Measurements from ENCODE around the gene KCNH4.
A peak's percentile ranks its signal among the peaks of the same experiment; 100 is the strongest.

The KCNH4 gene

GRCh38 chr17:42182927-42183734, 2.2 kb upstream of the KCNH4 start:
- peaks cover 14% of the 10 kb centered on the region for H3K4me1 ChIP-seq (ENCODE audit: control insufficient read depth, low read depth, low read length)
- H3K9me3 ChIP-seq (ENCODE audit: control insufficient read depth, low read depth, low read length) = no peaks in the 10 kb centered on the region
- H3K4me3 ChIP-seq (ENCODE audit: low read length) = peak overlapping the region; percentile 62
- no peaks in the 10 kb centered on the region for H3K36me3 ChIP-seq (ENCODE audit: control insufficient read depth, low read depth, low read length)
- no peak overlapping the region for H3K9ac ChIP-seq (ENCODE audit: low read length)
- peaks cover 58% of the 10 kb centered on the region for H3K27me3 ChIP-seq (ENCODE audit: control insufficient read depth, insufficient read depth, low read length)
- H3K27ac ChIP-seq (ENCODE audit: low read length) = no peak overlapping the region

DNA sequence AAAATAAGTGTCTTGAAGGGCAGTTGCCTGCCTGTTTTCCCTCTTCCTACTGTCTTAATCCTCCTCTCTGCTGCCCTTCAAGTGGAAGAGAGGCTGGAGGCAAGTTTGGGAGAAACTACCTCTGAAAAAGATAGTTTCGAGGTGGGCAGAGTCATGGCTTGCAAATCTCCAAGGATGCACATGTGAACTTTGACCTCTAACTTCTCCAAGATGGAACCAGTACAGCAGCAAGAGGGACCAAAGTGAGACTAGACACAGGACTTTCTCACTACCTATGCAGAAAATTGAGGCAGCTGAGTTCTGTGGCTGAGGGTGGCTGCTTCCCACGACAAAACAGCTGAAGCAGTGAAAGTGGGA, 887 bp upstream of the KCNH4 start:
- Histone ChIP-seq H3K27ac (ENCODE audit: low read length) (no peak overlapping the region), H3K27me3 (ENCODE audit: control insufficient read depth, insufficient read depth, low read length) (peaks cover 58% of the 10 kb centered on the region), H3K4me3 (ENCODE audit: low read length) (peak overlapping the region; percentile 68), H3K4me1 (ENCODE audit: control insufficient read depth, low read depth, low read length) (peaks cover 14% of the 10 kb centered on the region), H3K36me3 (ENCODE audit: control insufficient read depth, low read depth, low read length) (no peaks in the 10 kb centered on the region), H3K9ac (ENCODE audit: low read length) (no peak overlapping the region), H3K9me3 (ENCODE audit: control insufficient read depth, low read depth, low read length) (no peaks in the 10 kb centered on the region)

DNA sequence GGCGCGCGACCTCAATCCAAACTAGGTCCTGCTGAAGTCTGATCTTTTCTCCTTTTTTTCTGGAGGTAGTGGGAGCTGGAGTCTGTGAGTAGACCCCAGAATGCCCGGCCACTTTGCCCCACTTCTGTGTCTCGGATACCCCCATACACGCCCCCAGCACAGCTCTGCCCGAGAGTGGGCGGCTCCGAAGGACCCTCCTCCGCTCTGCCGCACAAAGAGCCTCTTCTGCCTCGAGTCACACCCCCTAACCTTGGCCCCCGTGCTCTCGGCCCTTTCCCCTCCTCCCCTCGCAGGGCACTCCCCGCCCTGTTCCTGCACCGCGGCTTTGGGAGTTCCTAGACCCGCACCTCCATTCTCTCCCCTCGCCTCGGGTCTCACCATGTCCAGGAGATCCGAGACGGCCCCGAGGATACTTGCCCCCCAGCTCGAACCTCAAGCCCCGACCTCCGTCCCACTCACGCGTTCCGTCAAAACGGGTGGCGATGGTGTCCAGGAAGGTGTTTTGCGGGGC, 476 bp downstream of the KCNH4 start:
- H3K4me1 ChIP-seq (ENCODE audit: control insufficient read depth, low read depth, low read length) = peaks cover 14% of the 10 kb centered on the region
- no peak overlapping the region for H3K9ac ChIP-seq (ENCODE audit: low read length)
- peak overlapping the region; percentile 68 for H3K4me3 ChIP-seq (ENCODE audit: low read length)
- H3K9me3 ChIP-seq (ENCODE audit: control insufficient read depth, low read depth, low read length) = no peaks in the 10 kb centered on the region
- H3K36me3 ChIP-seq (ENCODE audit: control insufficient read depth, low read depth, low read length) = no peaks in the 10 kb centered on the region
- H3K27ac ChIP-seq (ENCODE audit: low read length) = no peak overlapping the region
- H3K27me3 ChIP-seq (ENCODE audit: control insufficient read depth, insufficient read depth, low read length) = peaks cover 58% of the 10 kb centered on the region

DNA sequence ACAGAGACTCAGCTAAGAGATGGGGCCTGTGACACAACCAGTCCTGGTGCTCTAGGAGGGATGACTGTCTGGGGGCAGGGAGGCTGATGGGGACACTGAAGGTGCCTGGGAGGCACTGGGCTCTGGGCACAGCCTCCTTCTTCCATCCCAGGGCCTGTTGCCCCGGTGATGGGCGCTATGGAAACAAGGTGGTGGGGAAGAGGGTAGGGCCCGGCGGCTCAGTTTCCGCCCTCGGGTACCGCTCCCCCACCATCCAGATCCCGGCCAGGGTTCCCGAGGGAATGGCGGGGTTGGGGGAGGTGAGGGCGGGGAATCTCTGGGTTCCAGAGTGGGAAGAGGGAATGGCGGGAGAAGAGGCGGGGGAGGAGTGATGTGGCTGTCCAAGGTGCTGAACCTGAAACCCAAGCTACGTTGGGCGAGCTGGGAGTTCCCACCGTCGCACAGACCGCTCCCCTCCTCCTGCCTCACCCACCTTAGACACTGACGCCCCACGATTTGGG, 981 bp downstream of the KCNH4 start:
- no peak overlapping the region for H3K27ac ChIP-seq (ENCODE audit: low read length)
- no peak overlapping the region for H3K9ac ChIP-seq (ENCODE audit: low read length)
- no peaks in the 10 kb centered on the region for H3K9me3 ChIP-seq (ENCODE audit: control insufficient read depth, low read depth, low read length)
- peaks cover 53% of the 10 kb centered on the region for H3K27me3 ChIP-seq (ENCODE audit: control insufficient read depth, insufficient read depth, low read length)
- no peaks in the 10 kb centered on the region for H3K36me3 ChIP-seq (ENCODE audit: control insufficient read depth, low read depth, low read length)
- peak overlapping the region; percentile 68 for H3K4me3 ChIP-seq (ENCODE audit: low read length)
- H3K4me1 ChIP-seq (ENCODE audit: control insufficient read depth, low read depth, low read length) = peaks cover 12% of the 10 kb centered on the region

DNA sequence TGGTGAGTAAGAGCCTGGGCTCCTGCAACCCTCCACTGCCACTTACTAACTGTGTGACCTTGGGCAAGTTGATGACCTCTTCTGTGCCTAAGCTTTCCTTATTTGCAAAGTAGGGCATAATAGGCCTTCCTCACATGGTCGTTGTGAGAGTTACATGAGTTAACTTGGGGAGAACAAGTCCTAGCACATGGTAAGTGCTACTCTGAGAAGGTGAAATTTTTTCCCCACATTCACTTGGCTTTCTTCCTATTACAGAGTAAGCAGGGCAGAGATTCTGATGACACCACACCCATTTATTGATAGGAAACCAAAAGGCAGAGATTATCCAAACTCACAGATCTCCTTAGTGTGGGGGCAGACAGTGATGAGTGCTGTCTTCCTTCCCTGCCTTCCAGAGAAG, 1.6 kb downstream of the KCNH4 start:
- H3K9me3 ChIP-seq (ENCODE audit: control insufficient read depth, low read depth, low read length) = no peaks in the 10 kb centered on the region
- H3K27me3 ChIP-seq (ENCODE audit: control insufficient read depth, insufficient read depth, low read length) = peaks cover 46% of the 10 kb centered on the region
- H3K27ac ChIP-seq (ENCODE audit: low read length) = no peak overlapping the region

GRCh38 chr17:42178817-42179216, 2.1 kb downstream of the KCNH4 start:
- no peak overlapping the region for H3K9ac ChIP-seq (ENCODE audit: low read length)
- no peaks in the 10 kb centered on the region for H3K9me3 ChIP-seq (ENCODE audit: control insufficient read depth, low read depth, low read length)
- peaks cover 43% of the 10 kb centered on the region for H3K27me3 ChIP-seq (ENCODE audit: control insufficient read depth, insufficient read depth, low read length)
- H3K36me3 ChIP-seq (ENCODE audit: control insufficient read depth, low read depth, low read length) = no peaks in the 10 kb centered on the region
- H3K27ac ChIP-seq (ENCODE audit: low read length) = no peak overlapping the region
- H3K4me1 ChIP-seq (ENCODE audit: control insufficient read depth, low read depth, low read length) = peaks cover 8% of the 10 kb centered on the region
- H3K4me3 ChIP-seq (ENCODE audit: low read length) = no peak overlapping the region

More for the DNA sequence above, 1.6 kb downstream of the KCNH4 start:
- Histone ChIP-seq H3K9ac (ENCODE audit: low read length) (no peak overlapping the region), H3K36me3 (ENCODE audit: control insufficient read depth, low read depth, low read length) (no peaks in the 10 kb centered on the region), H3K4me1 (ENCODE audit: control insufficient read depth, low read depth, low read length) (peaks cover 8% of the 10 kb centered on the region), H3K4me3 (ENCODE audit: low read length) (no peak overlapping the region)

- Histone ChIP-seq H3K27ac (ENCODE audit: low read length) (no peak overlapping the region), H3K4me1 (ENCODE audit: control insufficient read depth, low read depth, low read length) (no peaks in the 10 kb centered on the region), H3K36me3 (ENCODE audit: control insufficient read depth, low read depth, low read length) (no peaks in the 10 kb centered on the region), H3K4me3 (ENCODE audit: low read length) (no peak overlapping the region), H3K9me3 (ENCODE audit: control insufficient read depth, low read depth, low read length) (no peaks in the 10 kb centered on the region), H3K27me3 (ENCODE audit: control insufficient read depth, insufficient read depth, low read length) (peaks cover 32% of the 10 kb centered on the region), H3K9ac (ENCODE audit: low read length) (no peak overlapping the region)
Observed at GRCh38 chr17:42177684-42178083, 3.3 kb downstream of the KCNH4 start.

- Histone ChIP-seq H3K9me3 (ENCODE audit: control insufficient read depth, low read depth, low read length) (no peaks in the 10 kb centered on the region), H3K27me3 (ENCODE audit: control insufficient read depth, insufficient read depth, low read length) (peaks cover under 1% of the 10 kb centered on the region), H3K4me1 (ENCODE audit: control insufficient read depth, low read depth, low read length) (no peaks in the 10 kb centered on the region), H3K36me3 (ENCODE audit: control insufficient read depth, low read depth, low read length) (no peaks in the 10 kb centered on the region), H3K4me3 (ENCODE audit: low read length) (no peak overlapping the region), H3K9ac (ENCODE audit: low read length) (no peak overlapping the region), H3K27ac (ENCODE audit: low read length) (no peak overlapping the region)
Observed at GRCh38 chr17:42174126-42174783, 6.7 kb downstream of the KCNH4 start.

DNA sequence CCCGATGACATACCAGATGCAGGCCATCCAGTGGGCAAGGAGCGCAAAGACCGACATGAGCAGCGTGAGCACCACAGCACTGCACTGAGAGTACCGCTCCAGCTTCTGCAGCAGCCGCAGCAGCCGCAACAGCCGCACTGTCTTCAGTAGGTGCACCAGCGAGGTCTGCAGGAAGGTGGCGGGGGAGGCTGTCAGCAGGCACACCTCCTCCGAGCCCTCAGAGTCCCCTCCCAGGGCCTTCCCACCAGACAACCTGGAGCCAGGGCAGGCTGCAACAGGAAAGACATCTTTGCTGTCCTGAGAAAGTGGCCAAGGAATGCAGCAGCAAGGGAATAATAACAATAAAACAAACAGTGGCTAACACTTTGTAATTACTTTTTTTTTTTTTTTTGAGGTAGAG, 9.1 kb downstream of the KCNH4 start:
- Histone ChIP-seq H3K27me3 (ENCODE audit: control insufficient read depth, insufficient read depth, low read length) (no peaks in the 10 kb centered on the region), H3K36me3 (ENCODE audit: control insufficient read depth, low read depth, low read length) (no peaks in the 10 kb centered on the region), H3K9ac (ENCODE audit: low read length) (no peak overlapping the region), H3K27ac (ENCODE audit: low read length) (no peak overlapping the region), H3K4me1 (ENCODE audit: control insufficient read depth, low read depth, low read length) (no peaks in the 10 kb centered on the region), H3K9me3 (ENCODE audit: control insufficient read depth, low read depth, low read length) (no peaks in the 10 kb centered on the region), H3K4me3 (ENCODE audit: low read length) (no peak overlapping the region)

DNA sequence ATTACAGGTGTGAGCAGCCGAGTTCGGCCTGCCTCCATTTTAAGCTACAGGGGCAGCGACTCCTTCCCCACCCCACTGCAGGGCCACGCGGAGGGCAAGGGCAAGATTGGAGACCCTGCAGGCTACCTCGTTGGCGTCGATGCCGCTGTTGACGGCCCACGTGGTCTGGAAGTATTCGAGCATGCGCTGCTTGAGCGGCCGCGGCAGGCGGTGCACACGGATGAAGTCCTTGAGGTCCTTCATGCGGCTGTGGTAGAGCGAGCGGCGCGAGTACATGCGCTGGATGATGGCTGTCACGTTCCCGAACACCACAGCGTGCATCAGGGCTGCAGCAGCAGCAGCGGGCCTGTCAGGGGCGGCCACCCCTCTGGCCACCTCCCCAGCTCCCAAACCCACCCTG, 11.6 kb downstream of the KCNH4 start:
- no peaks in the 10 kb centered on the region for H3K4me1 ChIP-seq (ENCODE audit: control insufficient read depth, low read depth, low read length)
- no peak overlapping the region for H3K4me3 ChIP-seq (ENCODE audit: low read length)
- H3K36me3 ChIP-seq (ENCODE audit: control insufficient read depth, low read depth, low read length) = no peaks in the 10 kb centered on the region
- no peaks in the 10 kb centered on the region for H3K27me3 ChIP-seq (ENCODE audit: control insufficient read depth, insufficient read depth, low read length)
- H3K9ac ChIP-seq (ENCODE audit: low read length) = no peak overlapping the region
- no peaks in the 10 kb centered on the region for H3K9me3 ChIP-seq (ENCODE audit: control insufficient read depth, low read depth, low read length)
- H3K27ac ChIP-seq (ENCODE audit: low read length) = no peak overlapping the region

- Histone ChIP-seq H3K27ac (ENCODE audit: low read length) (no peak overlapping the region), H3K9ac (ENCODE audit: low read length) (no peak overlapping the region), H3K36me3 (ENCODE audit: control insufficient read depth, low read depth, low read length) (no peaks in the 10 kb centered on the region), H3K9me3 (ENCODE audit: control insufficient read depth, low read depth, low read length) (no peaks in the 10 kb centered on the region), H3K4me3 (ENCODE audit: low read length) (no peak overlapping the region), H3K27me3 (ENCODE audit: control insufficient read depth, insufficient read depth, low read length) (no peaks in the 10 kb centered on the region), H3K4me1 (ENCODE audit: control insufficient read depth, low read depth, low read length) (no peaks in the 10 kb centered on the region)
Observed at GRCh38 chr17:42167807-42168206, 13.1 kb downstream of the KCNH4 start.
